AG10803 (cell line): ENCODE measurements around the gene ENPP7.

Source experiments
- DNase-seq: peaks from one replicate; pipeline ENCODE4 v3.0.0; 2010; ENCODE audit warnings: low read depth
- H3K4me3 ChIP-seq: 2 replicates; pipeline ENCODE4 v1.5.1; 2011; ENCODE audit warnings: mild to moderate bottlenecking, low read length, control low read depth
- TF ChIP-seq, protein P1 (sequence below): conservative IDR thresholded peaks from 2 replicates; pipeline ENCODE4 v1.5.1; 2011; ENCODE audit warnings: mild to moderate bottlenecking, low read length, control low read depth, inconsistent platforms

ENPP7 gene

DNA sequence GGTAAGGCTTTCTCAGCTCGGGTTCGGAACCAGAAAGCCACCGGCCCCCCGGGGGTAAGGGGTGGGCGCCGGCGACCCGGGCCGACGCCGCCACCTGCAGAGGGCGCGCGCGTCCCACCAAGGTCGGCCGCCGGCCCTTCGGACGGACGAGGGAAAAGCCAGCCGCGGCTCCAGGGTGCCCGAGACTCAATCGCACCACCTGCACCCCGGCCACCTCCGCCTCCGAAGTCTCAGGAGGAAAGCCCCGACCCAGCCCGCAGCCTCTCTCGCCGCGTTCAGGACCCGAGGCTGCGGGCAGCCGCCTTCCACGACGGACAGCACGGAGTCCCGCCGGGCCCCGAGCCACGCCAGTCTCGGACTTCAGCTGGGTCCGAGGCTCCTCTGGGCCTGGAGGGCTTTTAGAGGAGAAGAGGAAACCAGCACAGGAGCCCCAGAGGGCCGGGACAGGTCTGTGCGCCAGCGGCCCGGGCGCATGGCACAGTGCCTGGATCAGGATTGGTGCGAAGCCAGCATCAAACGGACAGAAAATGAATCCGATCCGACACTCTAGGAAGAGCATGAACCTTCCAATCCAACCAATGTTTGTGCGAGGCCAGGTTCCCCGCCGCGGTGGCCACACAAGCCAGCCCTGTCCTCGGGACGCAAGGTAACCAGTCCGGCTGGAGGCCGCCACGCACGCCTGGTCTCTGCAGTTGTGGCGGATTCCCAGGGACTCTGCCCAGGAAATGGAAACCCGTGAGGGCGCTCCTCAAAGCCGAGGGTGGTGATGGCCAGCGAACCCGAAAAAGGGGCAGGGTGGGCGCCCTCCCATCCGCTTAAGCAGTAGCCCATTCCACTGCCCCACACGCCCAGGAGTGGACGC is 59.4 kb downstream of the ENPP7 start:
- TF ChIP-seq, protein P1, sequence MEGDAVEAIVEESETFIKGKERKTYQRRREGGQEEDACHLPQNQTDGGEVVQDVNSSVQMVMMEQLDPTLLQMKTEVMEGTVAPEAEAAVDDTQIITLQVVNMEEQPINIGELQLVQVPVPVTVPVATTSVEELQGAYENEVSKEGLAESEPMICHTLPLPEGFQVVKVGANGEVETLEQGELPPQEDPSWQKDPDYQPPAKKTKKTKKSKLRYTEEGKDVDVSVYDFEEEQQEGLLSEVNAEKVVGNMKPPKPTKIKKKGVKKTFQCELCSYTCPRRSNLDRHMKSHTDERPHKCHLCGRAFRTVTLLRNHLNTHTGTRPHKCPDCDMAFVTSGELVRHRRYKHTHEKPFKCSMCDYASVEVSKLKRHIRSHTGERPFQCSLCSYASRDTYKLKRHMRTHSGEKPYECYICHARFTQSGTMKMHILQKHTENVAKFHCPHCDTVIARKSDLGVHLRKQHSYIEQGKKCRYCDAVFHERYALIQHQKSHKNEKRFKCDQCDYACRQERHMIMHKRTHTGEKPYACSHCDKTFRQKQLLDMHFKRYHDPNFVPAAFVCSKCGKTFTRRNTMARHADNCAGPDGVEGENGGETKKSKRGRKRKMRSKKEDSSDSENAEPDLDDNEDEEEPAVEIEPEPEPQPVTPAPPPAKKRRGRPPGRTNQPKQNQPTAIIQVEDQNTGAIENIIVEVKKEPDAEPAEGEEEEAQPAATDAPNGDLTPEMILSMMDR = peak; percentile 21
- no peak overlapping the region for H3K4me3 ChIP-seq
- no peak for DNase-seq

DNA sequence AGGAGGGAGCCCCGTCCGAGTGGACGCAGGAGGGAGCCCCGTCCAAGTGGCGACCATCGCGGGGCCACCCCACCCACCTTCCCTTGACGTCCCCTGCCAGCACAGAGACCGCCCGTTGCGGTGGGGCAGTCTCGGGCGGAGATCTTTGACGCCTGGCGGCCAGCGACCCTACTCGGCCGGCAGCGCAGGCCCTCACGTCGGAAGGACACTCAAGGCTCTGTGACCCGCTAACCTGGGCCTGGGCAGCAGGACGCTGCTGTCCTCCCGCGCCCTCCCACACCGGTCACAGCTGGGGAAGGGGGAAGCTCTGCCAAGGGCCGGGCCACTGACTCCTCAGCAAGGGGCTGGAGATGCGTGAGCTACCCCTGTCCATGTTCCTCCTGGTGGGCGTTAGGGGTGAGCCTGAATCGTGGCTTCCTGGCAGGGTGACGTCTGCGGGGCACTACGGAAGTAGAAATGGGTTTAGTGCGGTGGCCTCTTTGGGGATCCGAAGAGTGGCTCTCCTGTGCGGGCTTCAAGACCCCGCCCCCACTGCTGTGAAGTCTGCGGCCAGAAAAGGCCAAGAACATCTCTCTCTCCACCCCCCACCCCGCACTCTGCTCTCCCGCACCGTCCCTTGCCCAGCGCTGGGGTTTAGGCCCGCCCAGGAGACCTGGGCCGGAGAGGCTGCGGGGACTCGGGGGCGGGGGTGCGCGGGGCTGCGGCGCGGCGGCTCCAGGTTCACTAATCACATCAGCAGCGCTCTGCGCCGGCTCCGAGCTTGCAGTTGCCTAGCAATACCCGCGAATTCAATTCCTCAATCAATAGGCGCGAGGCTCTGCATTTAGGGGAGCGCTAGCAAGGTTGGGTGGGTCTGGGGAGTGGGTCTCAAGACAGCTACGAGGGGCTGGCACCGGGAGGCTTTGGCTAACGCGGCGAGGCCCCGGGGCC is 60.3 kb downstream of the ENPP7 start:
- H3K4me3 ChIP-seq = no peak overlapping the region
- no peak for DNase-seq
- TF ChIP-seq, protein P1 = no peak

DNA sequence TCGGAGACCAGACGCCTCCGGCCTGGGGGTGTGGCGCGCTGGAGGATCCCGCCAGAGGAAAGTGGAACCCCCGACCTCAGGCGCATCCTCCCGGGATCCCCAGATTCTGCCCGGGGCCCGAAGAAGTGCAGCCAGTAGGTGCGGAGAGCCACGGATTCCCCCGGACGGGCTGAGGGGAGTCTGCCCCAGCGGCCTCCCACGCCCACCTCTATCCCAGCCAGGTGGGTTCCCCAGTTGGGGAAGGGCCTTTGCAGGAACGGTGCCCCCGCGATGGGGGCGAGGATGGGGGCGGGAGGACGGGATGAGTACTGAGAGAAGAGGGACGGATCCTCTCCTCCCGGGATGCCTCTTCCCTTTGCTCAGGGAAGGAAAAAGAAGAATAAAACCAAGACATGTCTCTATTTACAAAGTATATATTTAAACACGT is 61.0 kb downstream of the ENPP7 start:
- TF ChIP-seq, protein P1 = no peak
- H3K4me3 ChIP-seq = no peak overlapping the region
- no peak for DNase-seq
